ENCODE data around the gene CMC2.

CMC2 gene

DNA sequence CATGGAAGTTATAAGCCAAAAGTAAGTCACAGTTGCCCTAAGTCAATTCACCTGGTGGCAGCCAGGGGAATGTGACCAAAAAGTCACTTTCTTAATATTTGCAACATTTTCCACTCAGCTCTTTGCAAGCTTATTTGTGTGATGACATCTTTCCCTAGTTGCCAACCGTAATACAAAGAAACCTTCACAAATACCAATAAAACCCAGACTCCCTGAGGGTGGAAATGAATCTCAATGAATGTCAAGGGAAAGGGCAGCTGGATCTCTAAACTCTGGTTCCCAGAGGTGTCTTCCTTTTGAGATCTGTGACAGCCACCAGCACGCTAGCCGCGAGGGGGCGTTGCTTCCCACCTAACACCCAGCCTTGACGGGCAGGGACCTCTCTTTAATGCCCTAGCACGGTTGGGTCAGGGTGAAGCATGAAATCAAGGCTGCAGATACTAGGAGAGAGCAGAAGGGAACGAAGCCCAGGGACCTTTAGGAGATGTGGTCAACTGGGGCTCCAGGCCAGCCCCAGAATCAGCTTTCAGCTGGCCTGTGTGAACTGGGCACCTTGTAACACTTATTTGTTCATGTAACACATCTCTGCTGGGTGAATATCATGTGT lies 82.2 kb downstream of the CMC2 start:
- peak; percentile 24 for DNase-seq

DNA sequence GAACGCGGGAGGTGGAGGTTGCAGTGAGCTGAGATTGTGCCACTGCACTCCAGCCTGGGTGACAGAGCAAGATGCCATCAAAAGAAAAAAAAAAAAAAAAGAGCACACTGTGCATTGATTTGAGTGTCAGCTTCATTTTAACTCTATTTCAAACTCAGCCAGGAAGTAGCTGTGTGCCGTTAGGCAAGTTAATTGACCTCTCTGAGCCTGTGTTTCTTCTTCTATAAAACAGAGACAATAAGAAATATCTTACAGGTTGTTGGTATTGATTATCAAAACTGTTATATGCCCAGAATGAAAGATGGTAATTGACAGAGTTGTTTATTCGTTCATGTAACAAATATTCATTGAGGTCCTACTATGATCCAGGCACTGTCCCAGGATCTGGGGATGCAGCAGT lies 83.3 kb downstream of the CMC2 start:
- DNase-seq: no peak

All from CD4-positive, alpha-beta T cell treated with Interleukin-21 for 1 hour (primary cell).